GM21723 (cell line): ENCODE results near the gene LITAFD.
"Not testable (repeated sequence)": the region's sequence is repeated elsewhere in the genome, so short reads cannot be mapped to it uniquely, and the experiment has no call there.

Source experiments
- ATAC-seq: cut with Tn5 transposase; IDR thresholded peaks from one replicate; pipeline ENCODE4 v1.9.1; 2021; ENCODE audit warnings: mild to moderate bottlenecking, moderate library complexity; ENCODE audit not compliant: unreplicated experiment

LITAFD gene

DNA sequence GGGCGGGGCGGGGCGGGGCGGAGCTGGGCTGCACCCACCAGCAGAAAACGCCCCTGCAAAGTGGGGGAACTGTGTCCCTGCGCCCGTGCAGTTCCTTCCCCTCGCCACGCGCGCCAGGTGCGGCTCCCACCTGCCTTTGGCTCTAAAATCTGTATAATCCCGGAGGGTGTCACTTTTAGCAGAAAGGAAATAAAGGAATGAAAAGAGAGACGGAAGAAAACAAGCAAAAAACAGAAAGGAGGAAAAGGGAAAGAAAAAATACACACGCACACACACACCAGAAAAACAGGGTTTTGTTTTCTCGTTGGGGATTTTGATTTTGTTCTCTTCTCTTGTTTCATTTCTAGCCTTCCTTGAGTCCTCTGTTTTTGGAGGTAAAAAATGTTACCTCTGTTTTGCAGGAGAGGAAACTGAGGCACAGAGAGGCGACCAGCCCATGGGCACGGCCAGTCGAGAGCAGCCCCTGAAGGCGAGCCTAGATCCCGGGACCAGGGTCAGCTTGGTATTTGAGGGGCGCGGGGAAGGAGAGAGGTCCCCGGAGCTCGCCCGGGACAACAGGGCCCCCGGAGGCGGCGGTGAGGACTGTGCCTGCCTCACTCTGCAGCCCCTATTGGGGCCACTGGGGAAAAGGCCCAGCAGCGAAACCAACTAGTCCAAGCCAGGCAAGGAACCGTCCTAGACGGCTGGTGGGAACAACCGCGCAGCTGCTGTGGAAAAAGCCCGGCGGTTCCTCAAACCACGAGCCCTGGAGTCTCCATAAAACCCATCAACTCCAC, 12.8 kb upstream of the LITAFD start:
- ATAC-seq: no peak

DNA sequence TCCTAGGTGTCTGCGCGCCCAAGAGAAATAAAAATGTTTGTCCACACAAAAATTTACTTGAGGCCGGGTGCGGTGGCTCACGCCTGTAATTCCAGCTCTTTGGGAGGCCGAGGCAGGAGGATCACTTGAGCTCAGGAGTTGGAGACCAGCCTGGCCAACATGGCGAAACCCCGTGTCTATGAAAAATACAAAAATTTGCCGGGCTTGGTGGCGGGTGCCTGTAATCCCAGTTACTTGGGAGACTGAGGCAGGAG, 12.2 kb upstream of the LITAFD start:
- not testable (repeated sequence) for ATAC-seq

DNA sequence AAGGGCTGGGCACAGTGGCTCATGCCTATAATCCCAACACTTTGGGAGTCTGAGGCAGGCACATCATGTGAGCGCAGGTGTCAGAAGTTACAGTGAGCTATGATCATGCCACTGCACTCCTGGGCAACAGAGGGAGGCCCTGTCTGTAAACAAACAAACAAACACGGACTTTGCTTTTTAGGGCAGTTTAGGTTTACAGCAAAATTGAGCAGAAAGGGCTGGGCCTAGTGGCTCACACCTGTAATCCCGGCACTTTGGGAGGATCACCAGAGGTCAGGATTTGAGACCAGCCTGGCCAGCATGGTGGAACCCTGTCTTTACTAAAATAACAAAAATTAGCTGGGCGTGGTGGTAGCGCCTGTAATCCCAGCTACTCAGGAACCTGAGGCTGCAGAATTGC, 10.1 kb upstream of the LITAFD start:
- ATAC-seq: no peak

DNA sequence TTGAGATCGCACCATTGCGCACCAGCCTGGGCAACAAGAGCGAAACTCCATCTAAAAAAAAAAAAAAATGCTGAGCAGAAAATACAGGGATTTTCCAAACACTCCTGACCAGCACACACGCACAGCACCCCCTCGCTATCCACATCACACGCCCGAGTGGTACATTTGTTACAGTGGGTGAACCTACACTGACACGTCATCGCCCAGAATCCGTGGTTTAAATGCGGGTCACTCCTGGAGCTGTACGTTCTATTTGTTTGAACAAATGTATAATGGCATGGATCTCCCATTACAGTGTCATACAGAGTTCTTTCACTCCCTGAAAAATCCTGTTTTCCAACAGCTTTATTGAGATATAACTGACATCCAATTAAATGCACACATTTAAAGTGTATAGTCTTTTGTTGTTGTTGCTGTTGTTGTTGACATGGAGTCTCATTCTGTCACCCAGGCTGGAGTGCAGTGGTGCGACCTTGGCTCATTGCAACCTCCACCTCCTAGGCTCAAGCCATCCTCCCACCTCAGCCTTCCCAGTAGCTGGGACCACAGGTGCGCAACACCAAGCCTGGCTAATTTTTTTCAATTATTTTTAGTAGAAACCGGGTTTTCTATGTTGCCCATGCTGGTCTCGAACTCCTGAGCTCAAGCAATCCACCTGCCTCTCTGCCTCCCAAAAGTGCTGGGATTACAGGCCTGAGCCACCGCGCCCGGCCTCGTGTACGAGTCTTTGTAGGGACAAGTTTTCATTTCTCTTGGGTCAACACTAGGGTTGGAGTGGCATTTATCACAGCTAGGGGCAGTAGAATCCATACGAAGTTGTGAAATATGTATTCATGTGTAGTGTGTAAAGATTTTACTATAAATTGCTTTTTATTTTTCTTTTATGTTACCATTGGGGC, 8.9 kb upstream of the LITAFD start:
- ATAC-seq: no peak

DNA sequence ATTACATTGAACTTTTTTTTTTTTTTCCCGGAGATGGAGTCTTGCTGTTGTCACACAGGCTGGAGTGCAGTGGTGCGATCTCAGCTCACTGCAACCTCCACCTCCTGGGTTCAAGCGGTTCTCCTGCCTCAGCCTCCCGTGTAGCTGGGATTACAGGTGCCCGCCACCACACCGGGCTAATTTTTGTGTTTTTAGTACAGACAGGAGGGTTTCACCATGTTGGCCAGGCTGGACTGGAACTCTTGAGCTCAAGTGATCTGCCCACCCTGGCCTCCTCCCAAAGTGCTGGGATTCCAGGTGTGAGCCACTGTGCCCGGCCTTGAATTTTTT, 8.3 kb upstream of the LITAFD start:
- ATAC-seq: not testable (repeated sequence)

DNA sequence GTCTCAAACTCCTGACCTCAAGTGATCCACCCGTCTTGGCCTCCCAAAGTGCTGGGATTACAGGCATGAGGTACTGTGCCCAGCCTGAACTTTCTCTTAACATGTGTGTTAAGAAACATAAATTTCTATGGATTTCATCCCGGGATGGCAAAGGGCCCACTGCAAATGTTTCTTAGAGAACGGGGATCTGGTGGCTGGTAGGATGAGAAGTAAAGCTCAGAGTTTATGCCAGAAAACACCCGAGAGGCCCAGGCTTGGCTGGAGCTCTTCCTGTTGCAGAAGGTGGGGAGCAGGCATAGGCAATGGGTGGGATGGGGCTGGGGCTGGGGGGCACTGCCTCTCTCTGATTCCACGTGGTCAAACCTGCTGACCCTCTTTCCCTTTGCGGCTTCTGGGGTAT, 7.8 kb upstream of the LITAFD start:
- ATAC-seq: no peak

DNA sequence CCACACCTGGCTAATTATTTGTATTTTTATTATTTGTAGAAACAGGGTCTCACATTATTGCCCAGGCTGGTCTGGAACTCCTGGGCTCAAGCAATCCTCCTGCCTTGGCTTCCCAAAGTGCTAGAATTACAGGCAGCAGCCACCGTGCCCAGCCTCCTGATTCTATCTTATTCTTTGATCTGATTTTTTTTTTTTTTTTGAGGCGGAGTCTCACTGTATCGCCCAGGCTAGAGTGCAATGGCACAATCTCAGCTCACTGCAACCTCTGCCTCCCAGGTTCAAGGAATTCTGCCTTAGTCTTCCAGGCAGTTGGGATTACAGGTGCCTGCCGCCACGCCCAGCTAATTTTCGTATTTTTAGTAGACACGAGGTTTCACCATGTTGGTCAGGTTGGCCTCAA, 6.8 kb upstream of the LITAFD start:
- not testable (repeated sequence) for ATAC-seq

DNA sequence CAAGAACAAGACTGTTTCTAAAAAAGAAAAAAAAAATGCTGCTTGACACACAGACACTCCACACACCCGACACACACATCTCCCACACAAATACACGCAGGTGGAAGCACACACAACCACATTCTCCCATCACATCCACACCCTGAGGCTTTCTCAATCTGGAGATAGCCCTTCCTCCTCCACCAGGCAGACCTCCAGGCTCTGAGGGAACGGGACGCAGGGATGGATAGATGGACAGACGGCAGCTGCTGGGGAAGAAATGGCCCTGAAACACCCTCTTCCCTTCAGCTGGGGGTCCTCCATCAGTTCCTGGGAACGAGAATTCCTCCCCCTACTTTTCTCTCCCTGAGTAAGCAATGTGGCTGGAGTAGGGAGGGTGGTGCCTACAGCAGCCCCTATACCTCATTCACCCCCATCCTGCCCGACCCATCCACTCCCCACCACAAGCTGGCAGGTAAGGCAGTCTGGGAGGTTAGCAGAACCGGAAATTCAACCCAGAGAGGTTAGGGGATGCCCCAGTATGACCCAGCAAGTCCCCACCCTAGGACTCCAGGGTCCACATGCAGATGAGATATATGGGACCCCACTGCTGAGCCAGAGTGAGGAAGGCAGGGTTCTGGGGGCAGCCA, 4.1 kb upstream of the LITAFD start:
- no peak for ATAC-seq

DNA sequence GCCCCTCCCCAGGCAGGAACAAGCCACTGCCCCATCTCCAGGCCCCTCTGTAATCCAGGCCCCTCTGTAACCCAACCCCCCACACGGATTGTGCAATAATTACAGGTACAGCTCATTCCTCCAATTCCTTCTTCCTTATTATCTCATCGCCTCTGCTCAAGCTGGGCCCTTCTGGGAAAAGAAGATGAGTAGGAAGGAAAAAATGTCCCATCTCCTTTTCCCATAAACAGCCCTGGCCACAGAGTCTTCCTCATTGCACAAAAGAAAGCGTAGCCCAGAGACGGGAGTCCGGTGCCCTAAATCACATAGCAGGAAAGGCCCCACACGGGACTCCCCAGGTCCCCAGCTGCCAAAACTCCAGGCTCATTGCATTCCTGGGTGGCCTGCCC, 3.6 kb upstream of the LITAFD start:
- ATAC-seq: no peak

DNA sequence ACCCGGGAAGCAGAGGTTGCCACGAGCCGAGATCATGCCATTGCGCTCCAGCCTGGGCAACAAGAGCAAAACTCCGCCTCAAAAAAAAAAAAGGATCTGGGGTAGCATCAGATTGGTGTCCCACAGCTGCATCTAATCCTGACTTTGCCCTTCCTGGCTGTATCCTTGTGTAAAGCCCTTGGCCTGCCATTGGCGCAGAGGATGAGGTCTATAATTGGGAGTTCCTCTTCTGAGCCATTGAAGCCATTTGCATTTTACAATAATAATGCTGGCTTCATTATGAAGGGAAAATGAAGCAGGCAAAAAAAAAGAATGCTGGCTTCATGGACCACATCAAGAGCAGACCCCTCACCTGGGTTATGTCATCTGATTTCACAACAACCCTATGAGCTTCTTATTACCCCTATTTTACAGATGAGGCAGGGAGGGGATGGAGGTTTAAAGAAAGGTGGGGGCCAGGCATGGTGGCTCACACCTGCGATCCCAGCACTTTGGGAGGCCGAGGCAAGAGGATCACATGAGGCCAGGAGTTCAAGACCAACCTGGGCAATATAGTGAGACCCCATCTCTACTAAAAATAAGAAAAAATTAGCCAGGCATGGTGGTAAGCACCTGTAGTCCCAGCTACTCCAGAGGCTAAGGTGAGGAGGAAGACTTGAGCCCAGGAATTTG, 1.2 kb upstream of the LITAFD start:
- no peak for ATAC-seq

DNA sequence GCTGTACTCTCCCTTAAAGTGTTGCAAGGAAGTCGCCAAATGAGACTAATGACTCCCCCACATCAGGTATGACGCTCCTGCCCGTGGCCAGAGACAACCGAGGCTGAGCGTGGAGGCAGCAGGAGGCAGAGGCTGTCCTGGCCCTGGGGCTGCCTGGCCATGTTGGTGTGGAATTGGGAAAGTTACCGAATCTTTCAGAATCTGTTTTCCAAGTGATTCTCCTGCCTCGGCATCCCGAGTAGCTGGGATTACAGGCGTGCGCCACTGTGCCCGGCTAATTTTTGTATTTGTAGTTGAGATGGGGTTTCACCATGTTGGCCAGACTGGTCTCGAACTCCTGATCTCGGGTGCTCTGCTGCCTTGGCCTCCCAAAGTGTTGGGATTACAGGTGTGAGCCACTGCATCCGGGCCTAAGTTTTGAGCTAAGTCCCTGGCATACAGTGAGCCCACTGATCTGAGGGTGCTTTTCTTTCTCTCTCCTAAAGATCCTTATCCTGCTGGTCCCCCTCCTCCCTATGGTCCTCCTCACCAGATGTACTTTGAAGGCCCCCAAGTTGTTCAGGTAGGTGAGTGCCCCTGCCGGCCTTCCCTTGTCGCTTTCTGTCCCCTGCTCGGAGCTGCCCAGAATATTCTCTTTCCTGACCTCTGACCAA, 700 bp downstream of the LITAFD start:
- ATAC-seq: no peak

DNA sequence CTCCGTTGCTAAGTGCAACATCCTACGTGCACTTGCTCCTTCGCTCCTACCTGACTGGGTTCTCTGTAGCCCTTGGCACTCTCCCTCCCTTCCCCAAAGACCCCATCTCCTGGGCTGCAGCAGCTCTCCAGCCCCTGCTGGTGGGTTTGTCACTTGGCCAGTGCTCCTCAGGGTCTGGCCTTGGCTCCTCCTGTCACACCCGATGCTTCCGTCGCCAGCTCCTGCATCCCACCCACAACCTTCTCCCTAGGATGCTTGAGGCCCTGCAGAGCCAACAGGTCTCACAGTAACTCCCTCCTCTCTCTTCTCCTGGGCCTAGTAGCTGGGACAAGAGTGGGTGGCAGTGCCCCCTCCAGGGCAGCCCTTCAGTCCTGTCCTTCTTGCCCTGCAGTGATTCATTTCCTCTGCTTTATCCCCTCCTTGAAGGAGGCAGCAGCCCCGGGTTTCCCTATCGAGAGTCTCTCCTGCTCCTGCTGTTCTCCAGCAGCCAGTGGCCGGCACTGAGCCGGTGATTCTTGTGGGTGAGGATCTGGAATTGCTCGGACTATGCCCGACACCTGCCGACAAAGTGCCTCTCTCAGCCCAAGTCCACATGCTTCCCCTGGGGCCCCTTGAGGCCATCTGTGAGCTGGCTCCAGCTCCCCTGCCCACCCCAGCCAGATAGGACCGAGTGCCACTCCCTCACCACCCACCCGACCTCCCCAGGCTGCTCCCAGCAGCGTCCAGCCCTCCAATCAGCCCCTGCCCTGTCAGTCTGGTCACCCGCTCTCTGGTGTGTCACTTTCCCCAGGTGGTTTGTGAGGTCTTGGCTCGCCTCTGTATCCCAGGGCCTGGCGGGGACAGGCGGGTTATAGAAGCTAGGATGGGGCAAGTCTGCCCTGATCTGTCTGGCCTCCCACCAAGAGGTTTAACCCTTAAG, 3.8 kb downstream of the LITAFD start:
- no peak for ATAC-seq

DNA sequence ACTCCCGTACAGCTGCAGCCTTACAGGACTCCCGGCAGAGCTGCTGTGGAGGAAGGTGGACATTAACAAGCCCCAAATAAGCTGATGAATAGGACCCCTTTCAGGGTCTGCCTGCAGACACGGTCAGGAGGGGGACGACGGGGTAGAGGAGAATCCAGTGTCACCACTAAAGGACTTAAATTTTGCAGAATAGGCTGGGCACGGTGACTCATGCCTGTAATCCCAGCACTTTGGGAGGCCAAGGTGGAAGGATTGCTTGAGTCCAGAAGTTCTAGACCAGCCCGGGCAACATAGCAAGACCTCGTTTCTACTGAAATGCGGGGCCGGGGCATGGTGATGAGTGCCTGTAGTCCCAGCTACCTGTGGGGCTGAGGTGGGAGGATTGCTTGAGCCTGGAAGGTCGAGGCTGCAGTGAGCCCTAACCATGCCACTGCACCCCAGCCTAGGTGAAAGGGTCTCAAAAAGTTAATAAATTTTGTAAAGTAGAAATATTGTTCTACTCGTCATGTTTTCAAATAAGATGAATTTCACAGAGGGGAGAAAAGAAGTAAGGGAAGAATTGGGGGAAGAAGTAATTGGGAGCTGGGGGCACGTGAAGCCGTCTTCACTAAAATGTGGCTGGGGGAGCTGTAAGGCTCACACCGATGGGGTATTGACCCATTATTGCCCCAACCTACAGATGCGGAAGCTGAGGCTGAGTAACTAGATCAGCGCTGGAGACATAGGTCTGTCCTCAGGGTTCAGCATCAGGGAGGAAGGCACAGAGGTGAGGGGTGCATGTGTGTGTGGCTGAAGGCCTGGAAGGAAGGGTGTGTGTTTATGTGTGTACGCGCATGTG, 4.7 kb downstream of the LITAFD start:
- no peak for ATAC-seq

DNA sequence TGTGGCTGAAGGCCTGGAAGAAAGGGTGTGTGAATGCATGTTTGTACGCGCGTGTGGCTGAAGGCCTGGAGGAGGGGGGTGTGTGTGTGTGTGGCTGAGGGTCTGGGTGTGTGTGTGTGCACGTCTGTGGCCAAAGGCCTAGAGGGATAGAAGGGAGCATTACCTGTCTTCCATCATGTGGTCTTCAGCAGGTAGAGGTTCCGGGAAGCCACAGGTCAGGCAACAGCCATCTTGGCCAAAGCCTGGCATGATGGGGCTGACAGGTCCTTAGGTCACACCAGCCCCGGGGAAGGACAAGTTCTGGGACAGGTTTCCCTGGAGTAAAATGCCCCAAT, 5.2 kb downstream of the LITAFD start:
- no peak for ATAC-seq

DNA sequence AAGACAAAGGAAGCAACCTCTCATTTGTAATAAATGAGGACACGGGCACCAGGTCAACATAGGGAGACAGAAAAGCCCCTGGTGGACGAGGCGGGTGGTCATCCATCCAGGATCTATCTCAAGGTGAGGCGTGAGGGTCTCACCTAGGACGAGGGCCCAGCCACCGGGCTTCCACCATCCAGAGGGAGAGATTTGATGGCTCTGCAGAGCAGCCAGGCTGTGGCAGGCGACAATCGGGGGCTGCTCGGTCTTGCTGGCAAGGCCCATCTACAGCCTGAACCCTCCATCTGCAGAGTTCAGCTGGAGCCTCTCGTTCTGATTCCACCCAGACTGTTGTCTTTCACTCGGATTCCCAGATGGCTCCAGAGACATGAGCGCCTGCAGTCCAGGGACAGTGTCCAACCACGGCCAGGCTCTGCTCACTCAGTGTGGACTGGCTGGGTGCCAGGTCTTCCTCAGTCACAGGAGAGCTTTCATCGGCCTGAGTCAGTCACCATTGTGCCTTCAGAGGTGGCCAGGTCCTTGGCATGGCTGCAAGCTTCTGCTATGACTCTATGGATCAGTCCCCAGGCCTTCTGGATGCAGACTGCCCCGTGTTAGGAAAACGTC, 5.9 kb downstream of the LITAFD start:
- no peak for ATAC-seq

DNA sequence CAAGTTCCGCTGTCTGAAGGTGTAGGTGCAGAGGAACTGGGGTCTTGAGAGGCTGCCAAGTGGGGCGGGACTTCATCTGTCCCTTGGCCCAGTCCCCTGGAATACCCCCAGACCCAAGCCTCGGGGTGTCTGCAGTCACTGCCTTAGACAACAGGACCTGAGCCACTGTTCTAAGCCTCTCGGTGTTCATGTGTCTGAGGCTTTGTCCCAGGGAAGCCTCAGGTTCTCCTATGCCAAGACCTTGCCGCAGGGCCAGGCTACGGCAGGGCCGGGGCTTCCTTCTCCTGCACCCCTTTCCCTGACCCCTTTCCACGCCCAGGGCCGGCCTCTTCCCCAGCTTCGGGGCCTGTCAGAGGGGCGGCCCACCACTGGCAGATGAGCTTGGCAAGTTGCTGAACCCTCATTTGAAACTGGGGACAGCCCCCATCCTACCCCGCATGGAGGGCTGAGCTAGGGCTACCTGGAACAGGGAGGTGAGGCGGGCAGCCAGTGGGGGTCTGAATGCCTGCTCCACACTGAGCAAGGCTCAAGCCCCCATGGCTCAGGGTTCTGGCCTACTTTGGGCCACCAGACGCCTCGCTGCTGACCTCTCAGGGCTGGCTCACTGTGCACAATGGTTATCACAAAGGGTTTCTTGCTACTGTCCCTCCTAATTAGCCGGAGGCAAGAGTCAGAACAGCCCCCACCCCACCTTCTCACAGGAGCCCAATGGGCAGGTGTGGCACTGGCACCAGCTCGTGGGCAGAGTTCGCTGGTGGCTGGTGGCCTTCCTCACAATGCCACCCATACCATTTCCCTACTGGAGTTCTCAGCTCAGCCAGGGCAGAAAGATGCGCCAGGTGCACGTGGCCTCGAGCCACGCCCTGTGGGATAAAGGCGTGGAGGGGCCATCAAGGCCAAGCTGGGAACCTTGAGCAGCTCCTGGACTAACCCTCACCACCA, 7.1 kb downstream of the LITAFD start:
- no peak for ATAC-seq

DNA sequence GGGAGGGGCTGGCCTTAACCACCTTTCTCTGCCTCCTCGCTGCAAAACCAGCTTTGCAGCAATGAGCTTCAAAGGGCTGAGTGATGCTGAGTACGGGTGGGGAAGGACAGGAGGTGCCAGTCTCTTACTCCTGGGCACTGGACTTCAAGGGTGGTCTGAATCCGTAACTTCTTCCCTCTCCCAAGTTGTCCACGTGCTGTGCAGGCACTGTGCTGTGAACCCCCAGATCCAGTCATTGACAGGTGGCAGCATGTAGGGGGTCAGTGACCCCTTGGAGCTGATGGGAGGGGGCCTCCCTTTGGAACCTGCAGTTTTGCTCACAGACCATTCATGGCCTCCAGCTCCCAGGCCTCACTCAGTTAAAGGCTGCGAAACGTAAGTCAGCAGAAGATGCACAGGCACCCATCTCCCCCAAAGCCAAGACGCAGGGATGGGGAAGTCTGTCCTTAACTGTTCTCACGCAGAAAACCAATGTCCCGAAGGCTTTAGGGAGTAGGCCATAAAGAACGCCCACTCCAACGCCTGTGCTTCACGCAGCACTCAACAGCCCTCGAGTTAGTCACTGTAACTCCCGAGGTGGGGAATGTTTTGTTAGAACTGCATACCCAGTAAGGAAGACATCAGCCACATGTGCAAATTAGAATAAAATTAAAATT, 7.9 kb downstream of the LITAFD start:
- no peak for ATAC-seq
